ENCODE results near the gene SLC6A19. TPM values are rescaled to one million over a fixed set of nuclear protein-coding genes. Genes with fewer than 3 reads are reported as not detected.

The SLC6A19 gene
- total and polyA plus RNA-seq, 4 donors, result 0.17 to 4.9 (median 0.91) TPM

- H3K4me1 ChIP-seq (ENCODE audit: control insufficient read depth in 4 of 4, insufficient read depth in 4 of 4, low read length in 3 of 4), result no peaks in the 10 kb centered on the region
- H3K9me3 ChIP-seq (ENCODE audit: control insufficient read depth in 4 of 4, low read length in 3 of 4), result no peaks in the 10 kb centered on the region
- H3K4me3 ChIP-seq (ENCODE audit: low read depth in 1 of 3, low read length in 3 of 3), result no peak overlapping the region
- no peak overlapping the region for H3K9ac ChIP-seq (ENCODE audit: low read depth in 1 of 2, low read length in 2 of 2)
- H3K36me3 ChIP-seq (ENCODE audit: control insufficient read depth in 4 of 4, insufficient read depth in 3 of 4, low read depth in 1 of 4, low read length in 3 of 4), result no peaks in the 10 kb centered on the region
- DNase-seq (ENCODE audit: low spot score), result no peak
- no peak overlapping the region for H3K27ac ChIP-seq (ENCODE audit: low read depth in 1 of 2, low read length in 2 of 2)
- 46% methylated on average over 7 of the region's 7 CpGs for WGBS
- TF ChIP-seq HNF4A (conservative IDR thresholded peaks at IDR 0.05), result no peak
- no peak for TF ChIP-seq HNF4G (IDR thresholded peaks at IDR 0.05)
- TF ChIP-seq SP1 (IDR thresholded peaks at IDR 0.05), result no peak
- TF ChIP-seq JUND (IDR thresholded peaks at IDR 0.05), result no peak
- TF ChIP-seq CTCF (IDR thresholded peaks at IDR 0.05; ENCODE audit: low read depth, low read length, missing input control), result no peak
- TF ChIP-seq FOXA1 (IDR thresholded peaks at IDR 0.05), result no peak
- TF ChIP-seq EGR1 (IDR thresholded peaks at IDR 0.05; ENCODE audit: low read depth in 2 of 2), result no peak
- TF ChIP-seq RXRA (IDR thresholded peaks at IDR 0.05), result no peak
- no peak for TF ChIP-seq NR2F2 (IDR thresholded peaks at IDR 0.05)
- TF ChIP-seq TAF1 (conservative IDR thresholded peaks at IDR 0.05), result no peak
- no peak for TF ChIP-seq FOXA2 (IDR thresholded peaks at IDR 0.05)
- no peak for TF ChIP-seq MAX (IDR thresholded peaks at IDR 0.05)
- TF ChIP-seq ZBTB33 (IDR thresholded peaks at IDR 0.05), result no peak
- TF ChIP-seq, protein P1, sequence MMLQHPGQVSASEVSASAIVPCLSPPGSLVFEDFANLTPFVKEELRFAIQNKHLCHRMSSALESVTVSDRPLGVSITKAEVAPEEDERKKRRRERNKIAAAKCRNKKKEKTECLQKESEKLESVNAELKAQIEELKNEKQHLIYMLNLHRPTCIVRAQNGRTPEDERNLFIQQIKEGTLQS (IDR thresholded peaks at IDR 0.05), result no peak
- TF ChIP-seq REST (IDR thresholded peaks at IDR 0.05), result no peak
- no peak for TF ChIP-seq RAD21 (IDR thresholded peaks at IDR 0.05)
- no peak for TF ChIP-seq GABPA (IDR thresholded peaks at IDR 0.05 in 1 of 2, conservative IDR thresholded peaks at IDR 0.05 in 1 of 2)
- no peak for TF ChIP-seq YY1 (IDR thresholded peaks at IDR 0.05)
- H3K27me3 ChIP-seq (ENCODE audit: control insufficient read depth in 4 of 4, insufficient read depth in 4 of 4, low read length in 3 of 4), result no peaks in the 10 kb centered on the region
These were observed 28.4 kb downstream of the SLC6A19 start for GRCh38 chr5:1229822-1230221.
